Measurements from ENCODE around the gene ARHGAP45.
A peak's percentile ranks its signal among the peaks of the same experiment; 100 is the strongest.

ARHGAP45 gene

DNA sequence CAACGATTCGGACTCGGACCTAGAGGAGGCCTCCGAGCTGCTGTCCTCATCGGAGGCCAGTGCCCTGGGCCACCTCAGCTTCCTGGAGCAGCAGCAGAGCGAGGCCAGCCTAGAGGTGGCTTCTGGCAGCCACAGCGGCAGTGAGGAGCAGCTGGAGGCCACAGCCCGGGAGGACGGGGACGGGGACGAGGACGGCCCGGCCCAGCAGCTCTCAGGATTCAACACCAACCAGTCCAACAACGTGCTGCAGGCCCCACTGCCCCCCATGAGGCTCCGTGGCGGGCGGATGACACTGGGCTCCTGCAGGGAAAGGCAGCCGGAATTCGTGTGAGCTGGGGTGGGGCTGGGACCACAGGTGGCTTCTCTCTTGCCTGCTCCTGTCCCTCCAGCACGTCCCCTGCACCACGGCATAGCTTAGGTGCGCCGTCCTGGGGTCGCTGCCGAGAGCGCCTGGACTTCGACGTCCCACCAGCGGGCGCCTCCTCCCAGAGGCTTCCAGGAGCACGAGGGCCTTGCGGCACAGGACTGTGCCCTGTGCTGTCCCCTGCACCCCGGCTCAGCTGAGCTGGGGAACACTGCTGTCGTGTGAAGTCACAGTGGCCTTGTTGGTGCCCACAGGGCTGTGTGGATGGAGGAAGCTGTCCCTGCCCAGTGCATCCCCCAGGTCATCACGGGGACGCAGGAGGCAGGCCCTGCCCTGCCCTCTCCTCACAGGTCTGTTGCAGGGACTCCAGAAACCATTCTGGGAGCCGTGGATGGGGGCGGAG is 18.9 kb downstream of the ARHGAP45 start:
- DNase-seq (ENCODE audit: low read depth in 2 of 2) = no peak

DNA sequence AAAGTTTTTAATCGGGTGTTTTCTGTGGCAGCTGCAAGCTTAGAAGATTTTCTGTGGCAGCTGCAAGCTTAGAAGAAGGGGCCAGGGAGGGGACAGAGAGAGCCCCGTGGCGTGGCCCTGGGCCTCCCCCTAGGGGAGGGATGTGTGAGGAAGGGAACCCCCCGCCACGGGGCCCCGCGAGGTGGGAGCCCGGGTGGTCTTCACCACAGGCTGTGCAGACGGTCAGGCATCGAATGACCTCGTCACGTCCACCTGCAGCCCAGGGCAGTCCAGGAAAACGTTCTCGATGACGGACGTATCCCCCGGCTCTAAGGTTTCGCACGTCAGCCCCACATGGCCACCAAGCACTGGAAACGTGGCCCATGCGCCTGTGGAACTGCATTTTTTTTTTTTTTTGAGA is 19.6 kb downstream of the ARHGAP45 start:
- DNase-seq (ENCODE audit: low read depth in 2 of 2) = no peak

DNA sequence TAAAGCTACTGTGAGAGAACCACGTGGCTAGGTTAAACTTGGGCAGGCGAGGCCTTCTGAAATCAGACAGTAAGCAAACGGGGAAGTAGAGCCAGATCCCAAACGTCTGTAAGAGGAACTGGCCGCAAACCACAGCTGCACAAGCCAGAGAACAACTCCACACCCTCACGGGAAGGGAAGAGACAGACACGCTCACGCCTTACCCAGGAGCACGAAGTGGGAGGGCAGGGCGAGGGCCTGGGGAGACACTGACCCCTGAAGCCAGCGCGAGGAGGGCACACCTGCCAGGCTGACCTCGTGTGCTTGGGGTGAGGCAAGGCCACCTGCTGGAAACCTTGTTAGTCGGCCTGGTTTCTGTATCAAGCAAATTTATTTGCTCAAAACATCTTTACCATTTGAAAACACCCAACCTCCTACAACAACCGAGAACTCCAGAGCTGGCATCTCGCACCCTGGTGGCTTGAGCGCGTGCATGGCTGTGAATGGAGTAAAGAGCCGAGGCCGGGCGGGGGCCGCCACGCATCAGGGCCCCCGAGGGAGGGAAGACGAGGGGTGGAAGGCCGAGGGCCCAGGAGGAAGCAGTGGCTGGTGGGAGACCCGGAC is 20.9 kb downstream of the ARHGAP45 start:
- DNase-seq (ENCODE audit: low read depth in 2 of 2) = no peak

DNA sequence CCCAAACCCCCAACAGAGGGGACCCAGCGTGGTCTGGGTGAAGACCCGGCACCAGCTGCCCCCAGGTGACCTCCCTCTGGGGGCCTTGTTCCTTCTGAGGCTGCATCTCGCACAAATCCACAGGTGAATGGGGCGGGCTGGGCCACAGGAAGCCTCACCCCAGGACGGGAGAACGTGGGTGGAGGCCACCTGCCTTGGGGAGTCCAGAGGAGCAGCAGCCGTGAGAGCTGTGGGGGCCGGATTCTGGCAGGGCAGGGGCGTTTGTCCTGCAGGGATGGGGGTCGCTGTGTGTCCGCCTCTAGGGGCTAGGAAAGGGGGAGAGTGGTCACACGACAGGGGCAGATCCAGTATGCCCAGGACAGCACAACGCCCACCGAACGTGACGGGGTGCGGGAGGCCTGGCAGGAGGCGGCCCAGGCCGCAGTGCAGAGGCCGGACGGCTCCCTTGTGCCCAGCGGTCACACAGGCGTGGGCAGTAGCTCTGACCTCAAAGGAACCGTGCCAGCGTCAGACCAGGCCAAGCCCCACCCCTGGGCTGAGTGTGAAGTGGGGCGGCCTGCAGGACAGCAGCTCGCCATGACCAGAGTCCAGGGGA is 21.5 kb downstream of the ARHGAP45 start:
- no peak for DNase-seq (ENCODE audit: low read depth in 2 of 2)

DNA sequence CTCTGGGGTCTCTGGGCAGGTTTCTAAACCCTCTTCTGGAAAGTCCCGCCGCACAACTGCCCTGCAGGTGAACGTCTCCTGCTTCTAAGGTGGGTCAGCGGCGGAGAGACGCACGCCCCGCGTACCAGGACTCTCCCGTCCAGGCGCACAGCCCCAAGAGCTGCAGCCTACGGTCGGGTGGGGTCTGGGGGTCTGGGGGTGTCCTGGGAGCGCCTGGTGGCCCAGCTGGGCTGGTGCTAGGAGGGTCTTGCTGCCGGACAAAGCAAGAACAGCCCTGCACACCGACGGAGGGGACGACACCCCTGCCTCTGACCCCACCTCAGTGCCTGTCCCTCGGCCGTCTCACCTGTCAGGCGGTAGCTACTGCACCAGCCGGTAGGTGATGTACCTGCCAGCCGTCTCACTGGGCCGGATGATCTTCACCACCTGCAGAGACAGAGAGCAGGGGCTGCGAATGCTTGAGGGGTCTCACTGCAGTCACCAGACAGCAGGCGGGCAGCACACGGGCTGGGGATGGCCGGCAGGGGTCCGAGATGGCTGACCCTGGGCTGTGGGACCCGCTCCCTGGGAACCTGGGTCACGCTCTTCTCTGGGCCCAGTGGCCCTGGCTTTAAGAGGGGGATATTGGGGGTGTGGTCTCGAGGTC is 22.3 kb downstream of the ARHGAP45 start:
- no peak for DNase-seq (ENCODE audit: low read depth in 2 of 2)

DNA sequence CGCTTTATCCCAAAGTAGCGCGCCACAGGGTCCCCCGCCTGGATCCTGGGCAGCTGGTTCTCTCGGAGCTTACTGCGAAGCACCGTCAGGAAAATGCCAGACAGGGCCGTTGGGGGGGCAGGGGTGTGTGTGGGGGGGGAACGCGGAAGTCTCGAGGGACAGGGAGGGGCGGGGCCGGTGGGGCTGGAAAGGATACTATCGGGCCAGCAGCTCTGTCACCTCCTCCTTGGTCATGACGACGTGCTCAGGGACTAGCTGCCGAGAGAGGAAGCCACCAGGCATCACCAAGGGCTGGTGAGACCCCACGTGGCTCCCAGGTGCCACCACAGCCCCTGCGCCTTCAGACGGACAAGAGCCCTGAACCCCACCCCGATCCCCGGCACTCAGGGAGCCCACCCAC is 22.9 kb downstream of the ARHGAP45 start:
- DNase-seq (ENCODE audit: low read depth in 2 of 2) = no peak

DNA sequence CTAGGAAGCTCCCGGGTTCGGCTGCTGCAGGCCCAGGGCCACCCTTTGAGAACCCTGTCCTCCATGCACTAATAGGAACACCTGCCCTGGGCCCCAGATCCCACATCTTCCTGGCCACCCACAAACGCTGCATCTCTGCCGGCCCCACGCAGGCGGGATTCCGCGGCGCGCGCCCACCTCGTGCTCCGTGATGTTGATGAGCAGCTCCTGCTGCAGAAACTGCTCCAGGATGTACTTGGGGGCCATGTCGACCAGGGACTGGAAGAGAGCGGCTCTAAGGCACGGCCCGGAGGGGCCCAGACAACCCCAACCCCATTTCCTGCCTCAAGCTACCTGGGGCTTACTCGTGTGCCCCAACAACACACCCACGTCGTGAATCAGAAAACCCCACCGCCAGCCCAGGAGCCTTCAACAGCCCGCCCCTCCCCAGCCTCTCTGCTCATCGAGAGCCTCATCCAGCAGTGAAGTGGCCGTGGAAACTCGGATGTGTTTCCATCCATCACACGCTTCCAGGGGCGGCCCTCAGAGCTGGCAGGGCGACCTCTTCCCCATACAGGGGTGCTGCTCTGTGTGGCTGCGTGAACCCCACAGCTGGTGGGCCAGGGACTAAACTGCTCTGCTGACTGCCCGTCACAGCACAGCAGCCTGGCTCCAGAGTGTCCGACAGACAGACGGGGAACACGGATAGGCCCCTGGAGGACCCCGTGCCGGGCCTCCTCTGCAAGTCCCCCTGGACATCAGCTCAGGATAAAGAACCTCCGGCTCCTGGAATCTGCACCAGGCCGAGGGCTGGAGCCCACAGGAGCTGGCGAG is 24.0 kb downstream of the ARHGAP45 start:
- DNase-seq (ENCODE audit: low read depth in 2 of 2) = no peak

DNA sequence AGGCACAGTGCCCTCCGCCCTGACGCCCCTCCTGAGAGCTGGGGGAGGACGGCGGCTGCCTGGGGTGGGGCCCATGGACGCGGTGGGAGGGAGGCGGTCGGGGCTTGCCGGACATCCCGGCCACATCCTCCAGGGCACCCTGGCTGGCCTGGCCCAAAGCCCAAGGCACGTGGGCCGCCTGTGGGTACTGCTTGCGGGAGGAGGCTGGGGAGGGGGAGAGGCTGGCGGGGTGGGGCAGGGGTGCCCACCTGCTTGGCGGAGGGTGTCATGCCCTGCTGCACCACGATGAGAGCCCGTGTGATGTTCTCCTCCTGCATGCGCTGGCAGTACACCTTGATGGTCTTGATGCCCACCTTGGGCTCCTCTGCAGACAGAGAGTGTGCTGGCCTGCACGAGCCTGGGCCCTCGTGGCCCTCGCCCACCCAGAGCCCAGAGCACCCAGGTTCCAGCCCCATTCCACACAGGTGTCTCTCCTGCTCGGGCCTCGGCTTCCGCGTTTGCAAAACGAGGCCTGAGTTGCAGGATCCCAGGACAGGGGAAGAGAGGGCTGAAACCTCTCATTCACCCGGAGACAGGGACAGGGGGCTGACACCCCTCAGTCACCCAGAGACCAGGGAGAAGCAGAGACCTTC is 24.7 kb downstream of the ARHGAP45 start:
- DNase-seq (ENCODE audit: low read depth in 2 of 2) = no peak

DNA sequence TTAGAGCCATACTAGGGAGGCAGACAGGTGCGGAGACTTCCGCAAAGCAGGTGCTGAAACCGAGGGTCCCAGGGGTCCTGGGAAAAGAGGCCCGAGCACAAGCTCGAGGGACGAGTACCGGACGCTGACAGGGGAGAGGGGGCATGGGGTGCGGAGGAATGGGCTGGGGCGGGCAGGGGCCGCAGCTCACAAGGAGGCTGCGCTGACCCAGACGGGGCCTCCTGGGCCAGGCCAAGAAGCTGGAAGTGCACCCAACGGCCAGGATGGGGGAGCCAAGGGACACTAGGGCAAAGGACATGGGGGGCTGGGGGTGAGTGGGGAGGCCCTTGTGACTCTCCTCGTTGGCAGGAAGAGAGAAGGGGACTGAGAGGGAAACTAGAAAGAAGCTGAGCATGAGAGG is 26.4 kb downstream of the ARHGAP45 start:
- no peak for DNase-seq (ENCODE audit: low read depth in 2 of 2)

DNA sequence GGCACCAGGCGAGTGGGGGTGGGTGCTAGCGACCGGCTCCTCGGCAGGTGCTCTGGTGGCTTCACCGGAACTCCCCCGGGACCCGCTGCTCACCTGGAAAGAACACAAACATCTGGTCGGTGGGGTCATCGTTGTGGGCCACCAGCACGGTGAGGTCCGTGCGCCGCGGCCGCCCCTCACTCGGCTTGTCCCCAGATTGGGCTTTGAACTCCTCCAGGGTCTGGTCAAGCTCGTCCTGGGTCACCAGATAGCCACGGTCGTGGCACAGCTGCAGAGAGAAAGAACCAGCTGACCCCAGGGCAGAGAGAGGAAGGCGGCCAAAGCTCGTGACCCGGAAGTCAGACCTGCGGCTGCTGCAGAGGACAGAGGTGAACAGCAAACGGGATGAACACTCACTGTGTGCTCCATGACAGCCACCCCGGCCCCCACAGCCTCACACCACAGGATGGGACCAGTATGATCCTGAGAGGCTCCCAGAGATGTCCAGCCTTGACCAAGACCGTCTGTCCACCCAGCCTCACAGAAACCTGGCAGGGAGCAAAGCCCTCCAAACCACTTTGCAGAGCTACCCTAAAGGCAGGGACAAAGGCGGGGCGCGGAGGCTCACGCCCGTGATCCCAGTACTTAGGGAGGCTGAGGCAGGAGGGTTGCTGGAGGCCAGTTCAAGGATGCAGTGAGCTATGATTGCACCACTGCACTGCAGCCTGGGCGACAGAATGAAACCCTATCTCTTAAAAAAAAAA is 27.0 kb downstream of the ARHGAP45 start:
- DNase-seq (ENCODE audit: low read depth in 2 of 2) = no peak

DNA sequence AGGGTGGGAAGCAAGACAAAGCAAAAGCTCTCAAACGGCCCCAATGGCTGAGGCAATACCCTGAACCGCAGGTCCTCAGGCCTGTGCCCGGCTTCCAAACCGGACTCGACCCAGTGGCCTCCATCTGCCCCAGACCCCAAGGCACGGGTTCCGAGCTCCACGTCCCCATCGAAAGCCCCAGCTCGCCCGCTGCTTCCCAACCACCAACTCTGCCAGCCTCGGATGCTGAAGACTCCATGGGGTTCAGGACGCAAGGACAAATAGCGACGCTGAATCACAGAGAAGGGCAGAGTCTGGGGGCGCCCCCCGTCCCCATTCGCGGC is 27.6 kb downstream of the ARHGAP45 start:
- no peak for DNase-seq (ENCODE audit: low read depth in 2 of 2)

DNA sequence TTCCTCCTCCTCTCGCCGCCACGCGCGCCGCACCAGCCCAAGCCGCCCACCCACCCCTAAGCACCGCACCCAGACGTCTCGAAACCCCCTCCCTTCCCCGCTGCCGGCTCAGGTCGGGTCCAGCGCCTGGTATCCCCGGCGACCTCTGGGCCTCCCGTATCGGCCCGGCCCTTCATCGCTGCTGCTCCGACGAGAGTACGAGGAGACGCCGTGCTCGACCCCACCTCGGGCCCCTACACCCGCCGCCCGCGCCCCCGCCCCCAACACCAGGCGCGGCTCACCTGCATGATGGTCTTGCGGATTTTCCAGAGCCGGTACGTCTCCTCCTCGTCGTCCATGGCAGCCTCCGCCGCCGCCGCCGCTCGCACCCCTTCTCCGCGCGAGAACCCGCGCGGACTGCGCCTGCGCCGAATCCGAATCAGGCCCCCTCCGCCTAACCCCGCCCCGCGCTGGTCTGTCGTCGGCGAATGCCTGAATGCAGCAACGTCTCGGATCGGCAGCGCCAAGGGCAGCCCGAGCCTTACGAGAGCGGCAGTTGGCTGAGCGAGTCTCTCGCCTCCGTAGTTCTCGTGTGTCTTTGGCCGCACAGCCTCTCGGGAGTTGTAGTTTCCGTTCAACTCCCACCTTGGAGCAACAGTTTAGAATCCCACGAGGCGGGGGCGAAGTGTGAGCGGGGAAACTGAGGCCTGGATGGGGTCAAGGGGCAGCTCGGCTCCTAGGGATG is 28.2 kb downstream of the ARHGAP45 start, which contains the start of gene POLR2E:
Gene POLR2E, minus strand, starts transcription at position 398 of the 724 bp plus-strand sequence. Its CDS starts 60 bp downstream, at position 338.
- DNase-seq (ENCODE audit: low read depth in 2 of 2) = peak; percentile 96 to 98

DNA sequence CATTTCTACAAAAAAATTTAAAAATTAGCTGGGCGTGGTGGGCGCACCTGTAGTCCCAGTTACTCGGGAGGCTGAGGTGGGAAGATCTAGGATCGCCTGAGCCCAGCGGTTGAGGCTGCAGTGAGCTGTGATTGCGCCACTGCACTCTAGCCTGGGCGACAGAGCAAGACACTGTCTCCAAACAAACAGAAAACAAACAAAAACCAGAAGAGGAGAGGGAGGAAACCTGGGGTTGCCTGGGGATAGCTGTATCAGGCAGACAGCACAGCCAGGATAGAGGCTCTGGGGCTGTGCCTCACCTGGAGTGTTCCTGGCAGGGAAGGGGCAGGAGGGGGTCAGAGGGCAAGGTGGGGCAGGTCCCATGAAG is 30.8 kb downstream of the ARHGAP45 start:
- no peak for DNase-seq (ENCODE audit: low read depth in 2 of 2)

DNA sequence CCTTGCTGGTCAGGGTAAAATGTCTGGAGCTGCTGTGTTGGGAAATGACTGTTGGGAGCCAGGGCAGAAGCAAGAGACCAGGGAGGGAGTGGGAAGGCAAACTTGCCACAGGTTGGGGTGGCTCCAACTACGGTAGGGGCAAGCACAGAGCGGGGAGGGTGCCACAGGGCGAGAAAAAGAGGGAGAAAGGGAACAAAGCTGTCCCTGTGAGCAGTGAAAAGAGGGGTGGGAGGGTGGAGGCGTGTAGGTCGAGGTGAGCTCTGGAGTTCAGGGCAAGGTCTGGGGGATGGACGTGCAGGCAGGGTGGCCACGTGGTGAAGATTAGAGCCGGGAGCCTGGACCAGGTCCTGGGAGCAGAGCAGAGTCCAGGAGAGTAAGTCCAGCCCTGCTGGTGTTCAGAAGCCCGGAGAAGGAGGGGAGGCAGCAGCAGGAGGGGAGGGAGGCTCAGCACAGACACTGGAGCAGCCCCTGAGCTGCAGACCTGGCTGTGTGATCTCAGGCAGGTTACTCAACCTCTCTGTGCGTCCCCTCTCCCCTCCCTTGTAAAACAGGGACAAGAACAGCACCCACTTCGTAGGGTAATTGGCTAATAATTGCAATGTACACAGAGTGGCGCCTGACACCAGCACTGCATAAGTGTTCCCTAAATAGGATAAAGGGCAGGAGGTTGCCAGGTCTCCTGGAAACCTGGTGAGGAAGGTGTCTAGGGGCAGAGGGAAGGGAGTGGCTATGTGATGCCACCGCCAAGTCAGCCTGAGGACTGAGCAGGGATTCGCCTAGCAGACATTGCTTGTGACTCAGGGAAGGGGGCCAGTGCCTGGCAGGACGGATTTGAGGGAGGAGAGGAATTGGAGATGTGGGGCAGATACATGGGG is 31.4 kb downstream of the ARHGAP45 start:
- DNase-seq (ENCODE audit: low read depth in 2 of 2) = no peak

DNA sequence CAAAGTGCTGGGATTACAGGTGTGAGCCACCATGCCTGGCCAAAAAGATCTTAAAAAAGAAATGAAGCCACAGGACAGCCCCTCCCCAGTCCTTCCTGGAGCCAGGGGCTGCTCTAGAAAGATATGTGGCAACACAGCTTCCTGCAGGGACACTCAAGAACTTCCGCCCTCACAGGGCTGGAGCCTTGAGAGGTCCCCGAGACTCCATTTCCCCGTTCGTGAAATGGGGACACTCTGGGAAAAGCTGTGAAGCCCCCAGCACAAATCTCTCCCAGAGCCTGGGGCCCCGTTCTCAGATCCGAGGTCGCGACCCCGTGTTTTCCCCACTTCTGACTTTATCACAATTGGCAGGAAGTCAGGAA is 34.4 kb downstream of the ARHGAP45 start:
- DNase-seq (ENCODE audit: low read depth in 2 of 2) = no peak

DNA sequence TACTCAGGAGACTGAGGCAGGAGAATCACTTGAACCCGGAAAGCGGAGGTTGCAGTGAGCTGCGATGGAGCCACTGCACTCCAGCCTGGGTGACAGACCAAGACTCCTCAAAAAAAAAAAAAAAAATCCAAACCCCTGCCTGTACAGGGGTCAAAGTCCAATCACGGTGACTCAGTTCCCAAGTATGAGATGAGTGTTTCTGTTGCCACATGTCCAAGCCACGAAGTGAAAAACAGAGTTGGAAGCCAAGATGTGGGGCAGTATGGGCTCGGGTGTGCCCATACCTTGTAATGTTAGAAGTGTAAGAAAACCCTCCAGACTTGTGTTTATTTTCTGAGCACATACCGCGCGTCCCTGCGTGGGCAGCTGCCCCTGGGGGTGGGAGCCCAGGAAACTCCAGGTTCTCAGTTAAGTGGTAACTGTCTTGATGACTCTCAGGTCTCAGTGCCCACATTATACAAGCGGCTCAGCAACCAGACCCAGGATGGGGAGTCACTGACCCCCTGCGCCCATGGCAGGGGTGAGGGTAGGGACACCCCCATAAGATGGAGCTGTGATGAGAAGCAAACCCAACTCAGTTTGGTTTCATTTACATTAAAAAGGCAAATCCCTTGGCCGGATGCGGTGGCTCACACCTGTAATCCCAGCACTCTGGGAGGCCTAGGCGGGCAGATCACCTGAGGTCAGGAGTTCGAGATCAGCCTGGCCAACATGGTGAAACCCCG is 35.6 kb downstream of the ARHGAP45 start:
- DNase-seq (ENCODE audit: low read depth in 2 of 2) = no peak

DNA sequence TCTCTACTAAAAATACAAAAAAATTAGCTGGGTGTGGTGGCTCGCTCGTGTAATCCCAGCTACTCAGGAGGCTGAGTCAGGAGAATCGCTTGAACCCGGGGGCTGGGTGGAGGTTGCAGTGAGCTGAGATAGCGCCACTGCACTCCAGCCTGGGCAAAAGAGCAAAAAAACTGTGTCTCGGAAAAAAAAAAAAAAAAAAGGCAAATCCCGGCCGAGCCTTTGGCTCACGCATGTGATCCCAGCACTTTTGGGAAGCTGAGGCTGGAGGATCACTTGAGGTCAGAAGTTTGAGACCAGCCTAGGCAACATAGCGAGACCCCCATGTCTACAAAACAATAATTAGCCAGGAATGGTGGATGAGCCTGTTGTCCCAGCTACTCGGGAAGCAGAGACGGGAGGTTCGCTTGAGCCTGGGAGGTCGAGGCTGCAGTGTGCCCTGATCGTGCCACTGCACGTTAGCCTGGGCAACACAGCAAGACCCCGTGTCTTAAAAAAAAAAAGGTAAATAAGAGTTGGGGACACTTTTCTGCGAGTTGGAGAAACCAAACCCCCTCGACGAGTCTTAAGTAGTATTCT is 36.3 kb downstream of the ARHGAP45 start:
- DNase-seq (ENCODE audit: low read depth in 2 of 2) = no peak

DNA sequence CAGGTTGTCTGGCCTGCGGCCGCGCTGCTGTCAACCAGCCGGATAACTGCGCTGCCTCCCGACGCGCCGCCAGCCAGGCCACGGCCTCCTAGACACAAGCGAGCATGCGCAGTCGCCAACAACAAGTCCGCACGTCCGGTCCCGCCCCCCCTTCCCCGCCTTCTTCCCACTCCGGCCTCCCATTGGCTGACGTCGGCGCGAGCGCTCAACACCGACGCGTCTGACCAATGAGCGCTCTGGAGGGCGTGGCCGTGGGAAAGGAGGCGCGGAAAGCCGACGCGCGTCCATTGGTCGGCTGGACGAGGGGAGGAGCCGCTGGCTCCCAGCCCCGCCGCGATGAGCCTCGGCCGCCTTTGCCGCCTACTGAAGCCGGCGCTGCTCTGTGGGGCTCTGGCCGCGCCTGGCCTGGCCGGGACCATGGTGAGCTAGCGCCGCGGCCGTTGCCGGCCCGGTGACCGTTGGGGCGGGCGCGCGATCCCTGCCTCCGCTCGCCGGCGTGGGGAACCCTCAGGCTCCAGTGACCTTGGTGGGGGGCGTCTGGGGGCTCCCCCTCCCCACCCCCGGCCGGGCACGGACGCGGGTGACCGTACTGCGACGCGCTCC is 36.8 kb downstream of the ARHGAP45 start, which contains the start of gene GPX4:
Gene GPX4, plus strand, starts transcription at position 287 of the 603 bp plus-strand sequence. Its CDS starts 50 bp downstream, at position 337.
- DNase-seq (ENCODE audit: low read depth in 2 of 2) = peak; percentile 94 to 97
